Dendritic cell treated with granulocyte-macrophage colony-stimulating factor and Interleukin-4, amounts not matched to agents 40 ng/mL and 50 ng/mL, for 4 days (primary cell): ENCODE measurements around the gene EHD4.
A peak's percentile ranks its signal among the peaks of the same experiment; 100 is the strongest.

Experiments used
- H3K27ac Mint-ChIP-seq: one replicate; pipeline ENCODE4 v1.8.0; 2022; ENCODE audit warnings: mild to moderate bottlenecking, mixed read lengths
- H3K27me3 Mint-ChIP-seq: one replicate; pipeline ENCODE4 v1.8.0; 2022; ENCODE audit warnings: mild to moderate bottlenecking, mixed read lengths
- H3K36me3 Mint-ChIP-seq: one replicate; pipeline ENCODE4 v1.8.0; 2022; ENCODE audit warnings: low read depth, mixed read lengths
- H3K4me1 Mint-ChIP-seq: one replicate; pipeline ENCODE4 v1.8.0; 2022; ENCODE audit warnings: low read depth, mixed read lengths
- H3K4me3 Mint-ChIP-seq: one replicate; pipeline ENCODE4 v1.8.0; 2022; ENCODE audit warnings: mild to moderate bottlenecking, moderate library complexity, mixed read lengths
- H3K9me3 Mint-ChIP-seq: one replicate; pipeline ENCODE4 v1.8.0; 2022; ENCODE audit warnings: mixed read lengths
- intact Hi-C: fragments of 100-400 bp; cut with micrococcal nuclease; formaldehyde crosslinking; loops from one replicate; pipeline ENCODE4 v1.15.0; 2022

EHD4 gene

DNA sequence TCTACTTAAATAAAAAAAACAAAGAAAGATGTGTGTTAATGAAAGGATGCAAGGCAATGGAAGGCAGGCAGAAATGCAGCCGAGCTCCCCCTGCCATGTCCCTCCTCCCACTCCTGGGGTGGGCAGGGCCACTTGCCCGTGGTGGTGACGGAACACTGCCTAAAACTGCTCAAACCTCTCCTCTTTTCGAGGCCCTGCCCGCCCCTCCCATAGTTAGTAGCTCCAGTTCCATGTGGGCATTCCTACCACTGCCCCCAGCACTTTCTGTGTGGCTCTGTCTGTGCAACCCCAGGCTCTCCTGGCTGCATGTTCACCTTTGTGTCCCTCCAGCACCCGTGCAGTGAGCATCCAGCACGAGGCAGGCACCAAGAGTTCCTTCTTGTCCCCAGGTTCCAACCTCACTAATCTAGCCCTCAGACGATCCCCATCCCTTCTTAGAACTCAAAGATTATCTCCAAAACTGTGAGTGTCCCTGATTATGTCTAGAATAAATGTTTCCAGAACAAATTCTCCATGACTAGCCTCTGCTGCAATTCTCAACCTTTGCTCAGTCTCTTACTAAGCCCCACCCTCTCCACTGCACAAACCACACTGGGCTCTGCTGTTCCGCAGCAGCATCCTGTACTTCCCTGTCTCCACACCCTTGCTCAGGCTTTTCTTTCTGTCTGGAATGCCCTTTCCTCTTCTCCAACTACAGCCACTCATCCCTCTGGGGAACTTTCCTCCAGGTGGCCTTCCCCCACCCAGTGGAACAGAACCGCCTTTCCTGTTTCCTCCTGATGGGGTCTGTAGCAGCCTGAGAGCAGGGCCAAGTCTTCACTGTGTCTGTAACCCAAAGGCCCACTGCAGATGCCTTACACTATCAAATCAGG lies 45.9 kb downstream of the EHD4 start:
- peak overlapping the region; percentile 86 for H3K27ac Mint-ChIP-seq
- H3K4me3 Mint-ChIP-seq, result peak overlapping the region; percentile 32

DNA sequence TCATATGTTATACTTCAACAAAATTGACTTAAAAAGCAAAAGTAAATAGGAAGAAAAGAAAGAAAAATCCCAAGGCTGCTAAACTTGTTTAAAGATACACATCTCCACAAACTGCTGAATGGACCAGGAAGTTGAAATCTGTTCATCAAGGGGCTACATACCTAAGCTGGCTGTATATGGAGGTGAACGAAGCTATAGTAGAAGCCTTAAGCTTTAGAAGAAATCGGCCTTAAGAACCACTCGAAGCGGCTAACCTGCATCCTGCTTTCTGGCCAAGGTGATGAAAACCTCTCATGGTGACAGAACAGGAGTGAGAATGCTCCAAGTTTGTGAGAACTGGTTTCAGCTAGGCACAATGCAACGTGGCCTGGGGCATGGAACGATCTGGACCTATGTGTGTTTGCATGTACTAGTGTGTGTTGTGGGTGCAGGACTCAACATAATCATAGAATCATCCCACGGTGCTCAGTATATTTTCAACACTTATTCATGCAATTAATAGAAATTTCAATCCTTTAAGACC lies 47.2 kb downstream of the EHD4 start:
- H3K36me3 Mint-ChIP-seq, result peaks cover 89% of the 10 kb centered on the region
- H3K4me3 Mint-ChIP-seq, result no peak overlapping the region
- H3K4me1 Mint-ChIP-seq, result peaks cover 85% of the 10 kb centered on the region
- H3K27me3 Mint-ChIP-seq, result no peaks in the 10 kb centered on the region
- no peaks in the 10 kb centered on the region for H3K9me3 Mint-ChIP-seq
- peak overlapping the region; percentile 86 for H3K27ac Mint-ChIP-seq
- intact Hi-C loops, result no loop called here

More for the DNA sequence above, 45.9 kb downstream of the EHD4 start:
- H3K4me1 Mint-ChIP-seq, result peaks cover 73% of the 10 kb centered on the region
- peaks cover 76% of the 10 kb centered on the region for H3K36me3 Mint-ChIP-seq
- no peaks in the 10 kb centered on the region for H3K9me3 Mint-ChIP-seq
- H3K27me3 Mint-ChIP-seq, result no peaks in the 10 kb centered on the region
- intact Hi-C loops, result no loop called here

DNA sequence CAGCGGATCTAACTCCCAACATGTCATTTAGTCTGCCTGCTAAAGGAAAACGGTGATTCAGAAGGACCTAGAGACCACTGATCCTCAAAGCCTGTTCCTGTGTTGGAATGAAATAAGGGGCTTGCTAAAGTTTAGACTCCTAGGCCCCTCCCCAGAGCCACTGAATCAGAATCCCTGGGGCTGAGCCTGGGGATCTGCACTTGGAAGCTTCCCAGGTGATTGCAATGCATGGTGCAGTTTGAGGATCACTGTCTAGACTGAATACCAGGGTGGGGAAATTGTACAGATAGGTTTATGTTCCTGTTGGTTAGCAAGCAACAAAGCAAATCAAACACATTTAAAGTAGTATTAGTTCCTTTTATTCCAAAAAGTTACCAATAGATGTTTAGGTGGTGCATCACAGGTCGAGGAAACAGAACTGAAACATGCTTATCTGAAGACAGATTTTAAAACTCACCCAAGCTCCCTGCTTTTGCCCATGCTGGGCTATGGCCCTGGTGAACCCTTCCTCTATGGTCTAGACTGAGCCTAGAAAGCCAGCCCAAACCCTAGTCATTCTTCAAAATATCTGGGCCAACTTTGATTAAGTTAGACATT lies 48.9 kb downstream of the EHD4 start:
- Mint-ChIP-seq H3K36me3 (peaks cover 96% of the 10 kb centered on the region), H3K9me3 (no peaks in the 10 kb centered on the region), H3K27ac (peak overlapping the region; percentile 94), H3K27me3 (no peaks in the 10 kb centered on the region), H3K4me3 (no peak overlapping the region), H3K4me1 (peaks cover 89% of the 10 kb centered on the region)
- intact Hi-C loops, result no loop called here

DNA sequence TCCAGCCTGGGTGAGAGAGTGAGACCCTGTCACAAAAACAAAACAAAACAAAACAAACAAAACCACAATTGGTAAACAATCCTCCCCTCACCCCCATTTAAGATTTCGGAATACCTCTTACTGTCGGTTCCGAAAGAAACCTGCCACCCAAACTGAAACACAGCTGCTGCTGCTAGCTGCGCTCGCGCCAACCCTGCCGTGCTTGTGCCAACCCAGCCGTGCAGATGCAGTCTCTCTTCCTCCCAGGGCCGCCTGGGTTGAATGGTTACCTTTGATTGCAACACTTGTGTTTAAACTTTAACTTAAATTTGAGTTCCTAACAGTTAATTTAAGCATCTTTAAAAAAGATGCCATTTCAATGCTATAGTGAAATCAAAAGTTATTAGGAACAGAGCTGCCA lies 50.0 kb downstream of the EHD4 start:
- Mint-ChIP-seq H3K4me1 (peaks cover 89% of the 10 kb centered on the region), H3K9me3 (no peaks in the 10 kb centered on the region), H3K4me3 (no peak overlapping the region), H3K36me3 (peaks cover 96% of the 10 kb centered on the region), H3K27me3 (no peaks in the 10 kb centered on the region), H3K27ac (peak overlapping the region; percentile 94)
- intact Hi-C loops, result no loop called here

DNA sequence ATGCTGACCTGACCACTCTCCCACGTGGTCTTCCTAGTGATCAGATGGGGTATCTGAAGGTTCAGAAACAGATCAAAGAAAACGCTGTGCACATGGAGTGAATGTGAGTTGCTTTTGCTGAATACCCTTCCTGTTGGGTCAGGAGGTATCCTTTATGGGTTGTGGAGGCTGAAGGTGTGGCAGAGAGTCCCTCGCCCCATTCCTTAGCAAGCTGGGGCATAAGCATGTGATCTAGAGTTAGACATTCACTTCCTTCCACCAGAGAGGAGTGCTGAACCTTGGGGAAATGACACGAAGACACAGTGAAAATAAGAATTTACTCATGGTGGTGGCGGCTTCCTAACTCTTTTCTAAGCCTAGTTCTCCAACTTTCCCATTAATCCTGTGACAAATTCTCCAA lies 50.7 kb downstream of the EHD4 start:
- peak overlapping the region; percentile 94 for H3K27ac Mint-ChIP-seq
- intact Hi-C loops, result no loop called here
- peaks cover 97% of the 10 kb centered on the region for H3K36me3 Mint-ChIP-seq
- H3K4me3 Mint-ChIP-seq, result no peak overlapping the region
- peaks cover 90% of the 10 kb centered on the region for H3K4me1 Mint-ChIP-seq
- no peaks in the 10 kb centered on the region for H3K27me3 Mint-ChIP-seq
- no peaks in the 10 kb centered on the region for H3K9me3 Mint-ChIP-seq

DNA sequence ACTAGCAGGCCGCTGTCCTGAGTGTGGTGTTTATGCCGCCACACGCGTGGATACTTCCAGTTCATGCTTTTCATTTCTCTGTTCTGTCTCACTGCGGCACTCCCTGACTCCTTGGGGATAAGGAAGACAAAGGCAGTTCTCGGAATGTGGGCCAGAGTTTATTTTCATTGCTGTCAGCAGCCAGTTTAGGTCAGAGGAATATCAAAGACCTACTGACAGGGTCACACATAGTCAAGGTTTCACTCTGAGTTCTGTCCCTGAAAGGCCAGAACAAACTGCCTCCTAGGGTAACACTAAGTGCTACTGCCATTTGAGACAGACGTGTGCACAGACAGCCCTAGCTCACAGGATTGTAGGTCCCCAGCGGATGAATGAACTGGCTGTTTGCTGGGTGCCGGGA lies 51.2 kb downstream of the EHD4 start:
- peaks cover 97% of the 10 kb centered on the region for H3K36me3 Mint-ChIP-seq
- peak overlapping the region; percentile 94 for H3K27ac Mint-ChIP-seq
- H3K4me1 Mint-ChIP-seq, result peaks cover 90% of the 10 kb centered on the region

DNA sequence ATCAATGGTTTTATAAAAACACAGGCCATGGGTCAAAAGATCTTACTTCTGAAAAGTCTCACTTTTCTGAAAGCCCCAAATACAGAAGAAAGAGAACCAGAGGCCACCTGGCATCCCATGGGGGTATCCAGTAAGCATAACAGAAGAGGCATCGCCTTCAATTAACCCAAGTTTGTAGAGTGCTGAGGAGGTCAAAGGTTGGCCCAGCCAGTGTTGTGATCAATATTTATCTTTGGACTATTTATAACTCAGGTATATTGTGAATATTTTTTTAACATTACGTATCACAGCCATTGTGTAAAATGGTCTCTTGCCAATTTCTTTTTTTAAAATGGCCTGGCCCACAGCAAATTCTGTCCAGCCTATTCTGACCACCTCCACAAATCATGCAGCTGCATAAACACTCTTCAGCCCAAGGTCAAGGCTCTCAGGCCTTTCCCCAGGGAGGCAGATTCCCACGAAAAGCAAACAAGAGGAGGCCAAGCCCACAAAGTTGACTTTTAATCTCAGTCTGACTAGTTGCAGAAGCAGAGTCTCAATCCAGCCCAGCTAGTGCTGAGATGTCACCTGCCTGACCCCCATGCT lies 52.3 kb downstream of the EHD4 start:
- Mint-ChIP-seq H3K27me3 (no peaks in the 10 kb centered on the region), H3K9me3 (no peaks in the 10 kb centered on the region), H3K4me3 (no peak overlapping the region), H3K4me1 (peaks cover 94% of the 10 kb centered on the region), H3K27ac (peak overlapping the region; percentile 94), H3K36me3 (peaks cover 96% of the 10 kb centered on the region)
- intact Hi-C loops, result loop anchor here (5.0 kb wide), 1 partner anchor 47 kb away; no protein-coding TSS in a partner anchor

More for the DNA sequence above, 51.2 kb downstream of the EHD4 start:
- no peak overlapping the region for H3K4me3 Mint-ChIP-seq
- no peaks in the 10 kb centered on the region for H3K9me3 Mint-ChIP-seq
- no peaks in the 10 kb centered on the region for H3K27me3 Mint-ChIP-seq
- intact Hi-C loops, result no loop called here

DNA sequence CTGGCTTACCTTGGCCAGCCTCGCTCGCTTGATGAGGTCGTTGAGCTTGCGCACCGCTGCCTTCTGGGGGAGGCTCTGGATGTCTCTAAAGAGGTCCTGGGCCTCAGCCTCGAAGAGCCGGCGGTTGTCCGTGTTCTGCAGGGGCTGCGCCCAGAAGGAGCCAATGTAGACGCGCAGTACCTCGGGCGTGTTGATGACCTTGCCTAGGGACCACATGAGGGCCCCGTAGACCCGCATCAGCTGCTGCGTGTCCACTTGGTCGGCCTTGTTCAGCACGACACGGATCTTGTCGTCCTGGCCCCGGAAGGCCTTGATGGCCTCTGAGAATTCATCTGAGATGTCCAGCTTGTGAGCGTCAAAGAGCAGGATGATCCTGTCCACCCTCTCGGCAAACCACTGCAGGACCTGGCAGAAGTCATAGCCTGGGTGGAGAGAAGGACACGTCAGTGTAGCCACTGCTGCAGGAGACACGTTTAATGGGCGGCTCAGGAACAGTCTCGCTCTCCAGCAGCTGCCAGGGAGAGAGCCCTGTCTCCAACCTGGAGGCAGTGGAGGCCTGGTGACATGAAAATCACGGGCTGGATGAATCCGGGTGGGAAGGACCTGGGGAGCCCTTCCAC lies 53.0 kb downstream of the EHD4 start:
- H3K36me3 Mint-ChIP-seq, result peaks cover 96% of the 10 kb centered on the region
- no peak overlapping the region for H3K4me3 Mint-ChIP-seq
- H3K4me1 Mint-ChIP-seq, result peaks cover 95% of the 10 kb centered on the region
- no peaks in the 10 kb centered on the region for H3K27me3 Mint-ChIP-seq
- intact Hi-C loops, result loop anchor here (5.0 kb wide), 1 partner anchor 48 kb away; no protein-coding TSS in a partner anchor
- no peaks in the 10 kb centered on the region for H3K9me3 Mint-ChIP-seq
- H3K27ac Mint-ChIP-seq, result peak overlapping the region; percentile 94

DNA sequence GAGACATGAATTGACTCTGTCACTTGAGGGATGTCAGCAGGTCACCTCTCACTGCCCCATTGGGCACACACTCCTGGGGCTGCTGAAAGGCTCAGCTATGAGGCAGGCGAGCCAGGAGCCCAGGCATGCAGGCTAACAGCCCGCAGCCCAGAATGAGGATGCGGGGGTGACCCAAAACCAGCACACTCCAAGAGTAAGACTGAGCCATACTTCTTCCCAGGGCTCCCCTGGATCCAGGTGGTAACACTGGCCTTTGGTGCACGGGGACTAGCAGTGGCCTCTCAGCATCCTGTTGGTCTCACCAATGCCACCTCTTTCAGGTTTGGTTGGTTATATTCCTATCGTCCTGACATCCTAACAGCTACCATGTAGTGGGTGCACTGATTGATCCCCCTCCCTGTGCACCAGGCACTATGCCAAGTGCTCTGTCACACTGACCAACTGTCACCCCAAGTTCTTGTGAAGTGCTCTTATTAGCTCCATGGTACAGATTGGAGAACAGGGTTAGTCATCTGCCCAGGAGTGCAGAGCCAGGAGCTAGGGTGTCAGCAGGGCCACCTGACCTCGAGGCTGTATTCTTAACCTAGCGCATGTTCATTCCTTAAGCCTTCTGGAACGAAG lies 53.7 kb downstream of the EHD4 start:
- Mint-ChIP-seq H3K36me3 (peaks cover 96% of the 10 kb centered on the region), H3K27ac (peak overlapping the region; percentile 94), H3K9me3 (no peaks in the 10 kb centered on the region), H3K4me3 (no peak overlapping the region), H3K4me1 (peaks cover 94% of the 10 kb centered on the region), H3K27me3 (no peaks in the 10 kb centered on the region)
- intact Hi-C loops, result loop anchor here (5.0 kb wide), 1 partner anchor 49 kb away; no protein-coding TSS in a partner anchor

DNA sequence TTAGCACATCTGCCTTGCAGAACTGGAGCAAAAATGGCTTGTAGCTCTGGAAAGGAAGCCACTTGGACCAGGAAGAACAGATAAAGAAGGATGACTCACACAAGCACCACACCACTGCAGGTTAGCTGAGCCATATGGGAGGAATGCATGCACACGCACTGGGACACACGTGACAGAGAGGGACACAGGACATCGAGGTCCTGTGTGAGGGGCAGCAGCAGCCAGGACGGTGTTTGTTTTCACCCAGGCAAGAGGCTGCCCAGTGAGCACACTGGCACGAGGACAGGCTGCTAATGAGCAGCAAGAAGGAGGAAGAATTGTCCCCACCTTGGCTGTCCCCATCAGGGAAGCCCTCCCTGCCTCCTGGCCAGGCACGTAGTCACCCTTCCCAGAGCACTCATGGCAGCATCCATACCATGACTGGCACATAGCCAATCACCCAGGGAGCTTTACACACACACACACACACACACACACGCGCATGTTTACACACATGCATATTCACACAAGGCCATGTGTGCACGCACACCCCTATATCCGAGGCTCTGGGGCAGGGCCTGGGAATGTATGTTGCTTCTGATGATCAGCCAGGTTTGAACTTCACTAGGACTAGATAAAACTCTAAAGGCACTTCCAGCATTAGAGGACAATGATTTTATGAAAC lies 54.5 kb downstream of the EHD4 start:
- intact Hi-C loops, result loop anchor here (5.0 kb wide), 1 partner anchor 49 kb away; no protein-coding TSS in a partner anchor
- Mint-ChIP-seq H3K27ac (peak overlapping the region; percentile 94), H3K4me1 (peaks cover 93% of the 10 kb centered on the region), H3K27me3 (no peaks in the 10 kb centered on the region), H3K9me3 (no peaks in the 10 kb centered on the region), H3K4me3 (no peak overlapping the region), H3K36me3 (peaks cover 96% of the 10 kb centered on the region)

DNA sequence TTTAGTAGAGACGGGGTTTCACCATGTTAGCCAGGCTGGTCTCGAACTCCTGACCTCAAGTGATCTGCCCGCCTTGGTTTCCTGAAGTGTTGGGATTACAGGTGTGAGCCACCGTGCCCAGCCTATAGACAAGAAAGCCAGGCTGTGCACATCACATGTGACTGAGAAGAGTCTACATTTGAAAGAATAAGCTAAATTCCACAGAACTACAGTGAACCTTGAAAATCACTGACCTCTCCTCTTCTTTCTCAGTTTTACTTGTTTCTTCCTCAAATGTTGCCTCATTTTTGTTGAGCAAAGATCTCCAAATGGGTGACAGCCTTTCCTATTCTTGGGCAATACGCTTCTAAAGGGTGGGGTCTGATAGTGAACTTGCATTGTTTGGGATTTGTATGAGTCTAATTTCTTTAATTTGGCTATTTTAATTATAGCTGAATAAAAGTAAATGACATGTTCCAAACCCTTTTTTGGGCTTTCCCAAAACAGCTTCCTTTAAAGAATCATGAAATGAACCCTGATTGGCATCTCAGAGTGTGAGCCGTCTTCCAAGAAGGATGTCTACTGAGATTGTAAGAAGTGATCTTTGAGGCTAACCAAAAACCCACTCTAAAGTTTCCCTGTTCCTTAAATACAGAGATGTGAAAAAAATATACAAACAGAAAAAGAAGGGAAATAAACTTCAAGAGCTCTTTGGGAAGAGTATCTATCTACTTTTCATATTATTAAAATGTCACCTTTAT lies 56.9 kb downstream of the EHD4 start:
- Mint-ChIP-seq H3K4me3 (peak overlapping the region; percentile 39), H3K27me3 (no peaks in the 10 kb centered on the region), H3K27ac (peak overlapping the region; percentile 94), H3K9me3 (no peaks in the 10 kb centered on the region), H3K36me3 (peaks cover 94% of the 10 kb centered on the region), H3K4me1 (peaks cover 92% of the 10 kb centered on the region)
- intact Hi-C loops, result loop anchor here (1.0 to 5.0 kb wide), 2 partner anchors 15 to 52 kb away; no protein-coding TSS in a partner anchor

DNA sequence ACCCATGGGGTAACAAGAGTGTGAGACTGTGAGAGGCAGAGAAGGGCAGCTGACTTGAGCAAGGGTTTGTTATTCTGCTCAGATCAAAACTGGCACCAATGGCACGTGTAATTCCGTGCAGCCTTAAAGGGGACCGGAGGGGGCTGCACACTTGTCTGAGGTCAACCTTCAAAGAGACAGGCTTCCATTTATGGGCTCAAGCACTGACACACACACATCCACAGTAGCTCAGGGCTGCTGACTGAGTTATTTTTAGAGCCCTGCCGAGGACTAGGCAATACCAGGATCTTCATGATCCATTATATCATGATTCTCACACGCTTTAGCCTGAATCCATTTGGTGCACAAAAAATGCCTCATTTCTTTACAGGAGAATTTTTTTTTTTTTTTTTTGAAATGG lies 57.9 kb downstream of the EHD4 start:
- Mint-ChIP-seq H3K27ac (peak overlapping the region; percentile 94), H3K36me3 (peaks cover 94% of the 10 kb centered on the region), H3K27me3 (no peaks in the 10 kb centered on the region), H3K4me3 (no peak overlapping the region), H3K9me3 (no peaks in the 10 kb centered on the region), H3K4me1 (peaks cover 94% of the 10 kb centered on the region)
- intact Hi-C loops, result no loop called here
